ENCODE results near the gene CCL24.
"Not testable (repeated sequence)": the region's sequence is repeated elsewhere in the genome, so short reads cannot be mapped to it uniquely, and the experiment has no call there.

CCL24 gene

GRCh38 chr7:75813781-75814236 is at the start of gene CCL24:
Gene CCL24, minus strand, starts transcription at chr7:75813806. Its CDS starts 91 bp downstream, at chr7:75813715.
- no peak for DNase-seq (ENCODE audit: low spot score)

GRCh38 chr7:75861636-75862035 is 48.0 kb upstream of the CCL24 start:
- DNase-seq (ENCODE audit: low spot score), result no peak

- no peak for DNase-seq (ENCODE audit: low spot score)
Observed at GRCh38 chr7:75858410-75858809, 44.8 kb upstream of the CCL24 start.

DNA sequence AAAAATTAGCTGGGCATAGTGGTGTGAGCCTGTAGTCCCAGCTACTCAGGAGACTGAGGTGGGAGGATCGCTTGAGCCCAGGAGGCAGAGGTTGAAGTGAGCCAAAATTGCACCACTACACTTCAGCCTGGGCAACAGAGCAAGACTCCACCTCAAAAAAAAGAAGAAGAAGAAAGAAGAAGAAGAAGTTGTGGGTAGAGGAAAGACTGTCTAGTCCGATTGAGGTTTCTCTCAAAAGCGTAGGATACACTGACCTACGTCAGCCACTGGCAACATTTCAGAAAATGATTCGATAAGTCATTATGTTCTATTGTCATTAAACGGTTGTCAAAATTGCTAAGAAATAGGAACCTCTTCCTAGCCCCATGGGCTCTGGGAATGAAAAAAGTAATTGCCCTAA is 42.9 kb upstream of the CCL24 start:
- no peak for DNase-seq (ENCODE audit: low spot score)

DNA sequence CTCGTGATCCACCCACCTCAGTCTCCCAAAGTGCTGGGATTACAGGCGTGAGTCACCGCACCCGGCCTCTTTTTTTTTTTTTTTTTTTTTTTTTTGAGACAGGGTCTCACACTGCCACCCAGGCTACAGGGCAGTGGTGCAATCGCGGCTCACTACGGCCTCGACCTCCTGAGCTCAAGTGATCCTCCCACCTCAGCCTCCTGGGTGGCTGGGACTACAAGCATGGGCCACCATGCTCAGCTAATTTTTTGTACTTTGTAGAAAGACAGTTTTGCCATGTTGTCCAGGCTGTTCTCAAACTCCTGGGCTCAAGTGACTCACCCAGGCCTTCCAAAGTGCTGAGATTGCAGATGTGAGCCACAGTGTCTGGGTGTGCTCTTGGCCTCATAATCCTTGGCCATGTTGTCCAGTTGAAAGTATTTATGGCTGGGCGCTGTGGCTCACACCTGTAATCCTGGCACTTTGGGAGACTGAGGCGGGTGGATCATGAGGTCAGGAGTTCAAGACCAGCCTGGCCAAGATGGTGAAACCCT is 41.3 kb upstream of the CCL24 start:
- DNase-seq (ENCODE audit: low spot score), result not testable (repeated sequence)

DNA sequence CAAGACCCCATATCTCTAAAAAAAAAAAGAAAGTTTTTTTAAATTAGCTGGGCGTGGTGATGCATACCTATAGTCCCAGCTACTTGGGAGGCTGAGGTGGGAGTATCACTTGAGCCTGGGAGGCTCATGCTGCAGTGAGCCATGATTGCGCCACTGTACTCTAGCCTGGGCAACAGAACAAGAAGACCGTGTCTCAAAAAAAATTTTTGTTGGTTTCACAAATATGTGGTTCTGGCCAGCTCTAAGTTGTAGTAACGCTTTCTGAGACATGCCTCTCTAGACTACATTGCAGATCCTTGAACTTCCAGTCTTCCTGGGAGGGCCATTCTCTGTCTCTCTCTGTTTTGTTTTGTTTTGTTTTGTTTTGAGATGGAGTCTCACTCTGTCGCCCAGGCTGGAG is 40.6 kb upstream of the CCL24 start:
- no peak for DNase-seq (ENCODE audit: low spot score)

DNA sequence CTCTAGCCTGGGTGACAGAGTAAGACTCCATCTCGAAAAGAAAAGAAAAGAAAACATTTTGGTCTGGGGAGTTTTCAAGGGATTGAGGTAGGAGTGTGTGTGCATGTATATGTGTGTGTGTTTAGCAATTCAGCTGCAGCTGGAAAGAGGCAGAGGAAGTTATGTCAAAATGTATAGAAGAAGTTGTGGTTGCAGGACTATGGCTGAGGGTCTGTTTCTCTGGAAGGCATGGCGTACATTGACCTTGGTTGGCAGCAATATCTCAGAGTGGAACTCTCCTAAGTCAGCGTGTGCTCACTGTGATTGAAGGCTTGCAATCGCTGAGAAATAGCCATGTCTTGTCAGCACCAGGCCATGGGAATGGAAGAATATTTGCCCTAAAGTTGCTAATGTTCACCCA is 36.6 kb upstream of the CCL24 start:
- DNase-seq (ENCODE audit: low spot score), result no peak

DNA sequence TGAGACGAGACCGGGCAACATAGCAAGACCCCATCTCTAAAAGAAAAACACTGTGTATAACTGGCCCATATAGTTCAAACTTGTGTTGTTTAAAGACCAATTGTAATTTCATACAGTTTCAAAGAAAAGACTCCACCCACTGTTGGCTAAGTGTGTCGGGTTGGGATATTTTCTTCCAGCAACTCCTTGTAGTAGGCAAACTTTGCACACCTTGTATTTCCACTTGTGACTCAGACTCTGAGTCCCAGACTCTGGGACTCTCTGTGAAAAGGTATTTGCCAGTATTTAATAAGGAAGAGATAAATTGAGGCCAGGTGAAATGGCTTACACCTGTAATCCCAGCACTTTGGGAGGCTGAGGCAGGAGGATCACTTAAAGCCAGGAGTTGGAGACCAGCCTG is 36.0 kb upstream of the CCL24 start:
- no peak for DNase-seq (ENCODE audit: low spot score)

DNA sequence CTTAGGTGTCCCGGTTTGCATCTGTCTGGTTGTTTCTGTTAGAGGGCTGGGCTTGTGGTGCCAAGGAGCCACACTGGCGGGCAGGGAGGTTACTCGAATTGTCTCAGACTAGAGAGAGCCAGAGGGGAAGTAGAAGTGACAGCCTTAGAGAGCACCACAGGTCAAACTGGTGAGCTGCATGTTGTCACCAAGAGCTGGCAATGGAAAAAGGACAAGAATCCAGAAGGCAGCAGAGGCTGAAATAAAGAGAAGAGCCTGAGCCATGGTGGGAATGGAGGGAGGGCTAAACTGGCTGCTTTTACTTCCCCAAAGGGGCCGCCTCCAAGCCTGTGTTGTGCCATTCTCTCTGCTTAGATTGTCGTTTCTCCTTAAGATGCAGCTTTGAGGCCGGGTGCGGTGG is 34.1 kb upstream of the CCL24 start:
- no peak for DNase-seq (ENCODE audit: low spot score)

GRCh38 chr7:75845132-75845531 is 31.5 kb upstream of the CCL24 start:
- not testable (repeated sequence) for DNase-seq (ENCODE audit: low spot score)

DNA sequence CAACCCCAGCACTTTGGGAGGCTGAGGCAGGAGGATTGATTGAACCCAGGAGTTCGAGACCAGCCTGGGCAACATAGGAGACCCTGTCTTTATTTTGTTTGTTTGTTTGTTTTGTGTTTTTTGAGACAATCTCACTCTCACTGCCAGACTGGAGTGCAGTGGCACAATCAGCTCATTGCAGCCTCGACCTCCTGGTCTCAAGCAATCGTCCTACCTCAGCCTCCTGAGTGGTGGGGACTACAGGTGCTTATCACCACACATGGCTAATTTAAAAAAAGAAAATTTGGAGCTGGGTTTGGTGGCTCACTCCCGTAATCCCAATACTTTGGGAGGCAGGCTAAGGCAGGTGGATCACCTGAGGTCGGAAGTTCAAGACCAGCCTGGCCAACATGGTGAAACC is 30.6 kb upstream of the CCL24 start:
- DNase-seq (ENCODE audit: low spot score), result no peak

DNA sequence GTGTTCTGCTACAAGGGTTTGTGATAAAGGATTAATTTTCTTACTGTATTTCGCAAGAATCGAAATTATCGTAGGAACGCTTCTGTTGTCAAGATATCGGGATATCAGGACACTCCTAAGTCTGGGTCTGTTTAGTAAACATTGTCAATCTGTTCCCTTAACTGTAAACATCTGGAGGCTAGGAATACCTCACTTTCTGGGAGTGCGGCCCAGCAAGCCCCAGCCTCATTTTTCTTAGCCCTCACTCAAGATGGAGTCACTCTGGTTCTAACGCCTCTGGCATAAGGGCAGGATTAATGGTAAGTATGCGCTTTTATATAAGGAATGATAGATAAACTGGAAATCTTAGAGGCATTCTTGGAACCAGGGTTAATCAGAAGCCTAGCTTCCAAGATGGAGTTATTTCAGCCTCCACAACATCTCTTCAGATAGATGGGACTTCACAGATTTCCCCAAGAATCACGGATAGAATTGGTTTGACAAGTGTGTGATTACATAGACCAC is 30.1 kb upstream of the CCL24 start:
- no peak for DNase-seq (ENCODE audit: low spot score)

GRCh38 chr7:75842836-75843446 is 29.3 kb upstream of the CCL24 start:
- DNase-seq (ENCODE audit: low spot score), result no peak

- no peak for DNase-seq (ENCODE audit: low spot score)
Observed at GRCh38 chr7:75840029-75840428, 26.4 kb upstream of the CCL24 start.

- DNase-seq (ENCODE audit: low spot score), result not testable (repeated sequence)
Observed at GRCh38 chr7:75838281-75838930, 24.8 kb upstream of the CCL24 start.

DNA sequence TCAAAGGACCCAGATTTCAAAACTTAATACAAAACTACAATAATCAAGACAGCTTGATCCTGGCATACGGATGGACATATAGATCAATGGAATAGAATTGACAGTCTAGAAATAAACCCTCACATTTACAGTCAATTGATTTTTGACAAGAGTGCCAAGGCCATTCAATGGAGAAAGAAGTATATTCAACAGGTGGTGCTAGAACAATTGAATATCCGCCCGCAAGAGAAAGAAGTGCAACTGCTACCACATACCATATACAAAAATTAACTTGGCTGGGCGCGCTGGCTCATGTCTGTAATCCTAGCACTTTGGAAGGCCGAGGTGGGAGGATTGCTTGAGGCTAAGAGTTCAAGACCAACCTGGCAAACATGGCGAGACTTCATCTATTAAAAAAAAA is 23.2 kb upstream of the CCL24 start:
- no peak for DNase-seq (ENCODE audit: low spot score)

DNA sequence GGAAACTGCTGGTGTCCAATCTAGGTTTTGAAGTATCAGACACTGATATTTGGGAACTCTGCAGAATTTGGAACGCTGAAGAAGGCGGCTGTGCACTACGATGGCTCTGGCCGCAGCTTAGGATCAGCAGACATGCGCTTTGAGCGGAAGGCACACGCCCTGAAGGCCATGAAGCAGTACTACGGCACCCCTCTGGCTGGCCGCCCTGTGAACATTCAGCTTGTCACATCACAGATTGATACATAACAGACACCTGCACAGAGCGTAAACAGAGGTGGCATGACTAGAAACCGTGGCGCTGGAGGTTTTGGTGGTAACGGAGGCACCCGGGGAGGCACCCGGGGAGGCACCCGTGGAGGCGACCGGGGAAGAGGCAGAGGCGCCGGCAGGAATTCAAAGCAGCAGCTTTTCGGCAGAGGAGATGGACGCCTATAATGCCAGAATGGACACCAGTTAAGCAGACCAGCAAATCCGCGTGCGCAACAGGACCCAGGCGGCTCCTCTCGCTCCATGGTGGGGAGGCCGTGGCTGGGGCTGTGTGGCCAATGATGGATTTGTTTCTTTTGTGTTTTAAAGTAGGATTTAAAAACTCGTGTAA is 22.2 kb upstream of the CCL24 start:
- DNase-seq (ENCODE audit: low spot score), result no peak

- DNase-seq (ENCODE audit: low spot score), result not testable (repeated sequence)
Observed at GRCh38 chr7:75833662-75834061, 20.1 kb upstream of the CCL24 start.

- DNase-seq (ENCODE audit: low spot score), result no peak
Observed at GRCh38 chr7:75830978-75831377, 17.4 kb upstream of the CCL24 start.

GRCh38 chr7:75829656-75830055 is 16.1 kb upstream of the CCL24 start:
- not testable (repeated sequence) for DNase-seq (ENCODE audit: low spot score)

- no peak for DNase-seq (ENCODE audit: low spot score)
Observed at GRCh38 chr7:75823198-75823910, 9.7 kb upstream of the CCL24 start.

DNA sequence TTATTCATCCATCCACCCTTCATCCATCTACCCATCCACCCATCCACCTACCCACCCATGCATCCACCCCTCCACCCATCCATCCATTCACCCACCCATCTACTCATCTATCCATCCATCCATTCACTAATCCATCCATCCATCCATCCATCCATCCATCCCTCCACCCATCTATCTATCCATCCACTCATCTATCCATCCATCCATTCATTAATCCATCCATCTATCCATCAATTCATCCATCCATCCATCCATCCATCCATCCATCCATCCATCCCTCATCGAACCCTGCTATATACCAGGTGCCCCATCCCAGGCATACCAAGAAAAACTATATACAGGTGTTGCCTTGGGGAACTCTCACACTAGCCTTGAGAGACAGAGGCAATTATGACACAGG is 7.1 kb upstream of the CCL24 start:
- no peak for DNase-seq (ENCODE audit: low spot score)

Measured in HuH-7.5 (cell line).